ENCODE measurements around the gene LARP4B. TPM values are rescaled to one million over a fixed set of nuclear protein-coding genes. Genes with fewer than 3 reads are reported as not detected.

Gene LARP4B
- total RNA-seq, 1 donor from 2014 or later, result 114 TPM

- no peaks in the 10 kb centered on the region for H3K27me3 ChIP-seq (ENCODE audit: low read depth)
- H3K9me3 ChIP-seq, result no peaks in the 10 kb centered on the region
- no peak for TF ChIP-seq CTCF (IDR thresholded peaks at IDR 0.05)
- H3K27ac ChIP-seq, result no peak overlapping the region
- DNase-seq (peak; percentile 42), ATAC-seq (no peak)
- intact Hi-C loops (cut with DNase I), result no loop called here
- H3K4me3 ChIP-seq, result no peak overlapping the region
- no peaks in the 10 kb centered on the region for H3K4me1 ChIP-seq
- no peaks in the 10 kb centered on the region for H3K36me3 ChIP-seq
Measured at GRCh38 chr10:775245-776075, 156.0 kb downstream of the LARP4B start.

GRCh38 chr10:774661-775244 lies 156.8 kb downstream of the LARP4B start:
- Histone ChIP-seq H3K36me3 (no peaks in the 10 kb centered on the region), H3K4me1 (no peaks in the 10 kb centered on the region), H3K27ac (no peak overlapping the region), H3K27me3 (ENCODE audit: low read depth) (no peaks in the 10 kb centered on the region), H3K9me3 (peaks cover 1% of the 10 kb centered on the region), H3K4me3 (no peak overlapping the region)
- intact Hi-C loops (cut with DNase I), result no loop called here
- TF ChIP-seq CTCF (IDR thresholded peaks at IDR 0.05), result no peak
- no peak for ATAC-seq
- no peak for DNase-seq

- no peak overlapping the region for H3K4me3 ChIP-seq
- H3K4me1 ChIP-seq, result no peaks in the 10 kb centered on the region
- no peaks in the 10 kb centered on the region for H3K27me3 ChIP-seq (ENCODE audit: low read depth)
- no peaks in the 10 kb centered on the region for H3K36me3 ChIP-seq
- DNase-seq (no peak), ATAC-seq (no peak)
- intact Hi-C loops (cut with DNase I), result no loop called here
- peaks cover 3% of the 10 kb centered on the region for H3K9me3 ChIP-seq
- TF ChIP-seq CTCF (IDR thresholded peaks at IDR 0.05), result no peak
- no peak overlapping the region for H3K27ac ChIP-seq
Measured at GRCh38 chr10:774223-774622, 157.3 kb downstream of the LARP4B start.

GRCh38 chr10:773562-774161 lies 157.8 kb downstream of the LARP4B start:
- H3K4me1 ChIP-seq, result no peaks in the 10 kb centered on the region
- ATAC-seq, result peak; percentile 15 to 22

GRCh38 chr10:772227-772637 lies 159.3 kb downstream of the LARP4B start:
- Histone ChIP-seq H3K4me1 (no peaks in the 10 kb centered on the region), H3K27me3 (ENCODE audit: low read depth) (no peaks in the 10 kb centered on the region), H3K4me3 (no peak overlapping the region), H3K27ac (no peak overlapping the region), H3K9me3 (peaks cover 3% of the 10 kb centered on the region), H3K36me3 (no peaks in the 10 kb centered on the region)
- no peak for TF ChIP-seq CTCF (IDR thresholded peaks at IDR 0.05)
- ATAC-seq, result no peak
- DNase-seq, result peak; percentile 36
- intact Hi-C loops (cut with DNase I), result no loop called here

More at GRCh38 chr10:773562-774161, 157.8 kb downstream of the LARP4B start:
- no peaks in the 10 kb centered on the region for H3K36me3 ChIP-seq
- DNase-seq, result peak; percentile 46
- peaks cover 3% of the 10 kb centered on the region for H3K9me3 ChIP-seq
- H3K27ac ChIP-seq, result no peak overlapping the region
- intact Hi-C loops (cut with DNase I), result no loop called here
- no peak overlapping the region for H3K4me3 ChIP-seq
- TF ChIP-seq CTCF (IDR thresholded peaks at IDR 0.05), result no peak
- no peaks in the 10 kb centered on the region for H3K27me3 ChIP-seq (ENCODE audit: low read depth)

Data from lower lobe of right lung (tissue), 2 donors.